CD4-positive, alpha-beta memory T cell (primary cell): ENCODE results near the gene PSG7. TPM values are rescaled to one million over a fixed set of nuclear protein-coding genes. Genes with fewer than 3 reads are reported as not detected.
A peak's percentile ranks its signal among the peaks of the same experiment; 100 is the strongest.
"Not testable (repeated sequence)": the region's sequence is repeated elsewhere in the genome, so short reads cannot be mapped to it uniquely, and the experiment has no call there.

Experiments
- CTCF ChIA-PET: fragments of 350-600 bp; sonication (Branson Sonifier 250); formaldehyde crosslinking; loops from one replicate; lab custom pipeline; 2021; ENCODE audit warnings: inconsistent platforms; ENCODE audit not compliant: partially characterized antibody; lab: Charles Lee
- POLR2A ChIA-PET: fragments of 350-600 bp; sonication (Branson Sonifier 250); formaldehyde crosslinking; loops from one replicate; lab custom pipeline; 2021; ENCODE audit not compliant: partially characterized antibody; lab: Charles Lee
- DNase-seq, 5 donors: peaks; one replicate each; pipeline versions ENCODE4 v3.0.0 to v3.0.0-alpha.2; 2020 to 2022; ENCODE audit warnings: mixed read lengths in 1 of 5
- H3K27ac ChIP-seq: one replicate; pipeline ENCODE4 v1.7.0; 2013; ENCODE audit warnings: low read depth, low read length
- H3K27me3 ChIP-seq: 2 replicates; pipeline ENCODE4 v1.7.0; 2013; ENCODE audit warnings: mild to moderate bottlenecking, low read length, moderate library complexity; ENCODE audit not compliant: insufficient read depth
- H3K36me3 ChIP-seq: 2 replicates; pipeline ENCODE4 v1.7.0; 2013; ENCODE audit warnings: mild to moderate bottlenecking, low read length, moderate library complexity; ENCODE audit not compliant: insufficient read depth
- H3K4me1 ChIP-seq: 2 replicates; pipeline ENCODE4 v1.7.0; 2013; ENCODE audit warnings: mild to moderate bottlenecking, low read length, moderate library complexity; ENCODE audit not compliant: insufficient read depth
- H3K4me3 ChIP-seq, 2 donors: one replicate each; pipeline ENCODE4 v1.7.0; 2013; ENCODE audit warnings: low read length in 2 of 2, mild to moderate bottlenecking in 1 of 2
- H3K9me3 ChIP-seq, 2 donors: one replicate each; pipeline ENCODE4 v1.7.0; 2013; ENCODE audit warnings: low read length in 2 of 2, control low read depth in 1 of 2; ENCODE audit not compliant: control insufficient read depth in 1 of 2
- H3K27ac Mint-ChIP-seq, 7 donors: one replicate each; pipeline ENCODE4 v1.8.0; 2020 to 2021; ENCODE audit warnings: mixed read lengths in 7 of 7, mild to moderate bottlenecking in 6 of 7, inconsistent platforms in 3 of 7, moderate library complexity in 3 of 7
- H3K27me3 Mint-ChIP-seq, 2 donors: one replicate each; pipeline ENCODE4 v1.8.0; 2020 to 2021; ENCODE audit warnings: mixed read lengths in 2 of 2
- H3K36me3 Mint-ChIP-seq, 2 donors: one replicate each; pipeline ENCODE4 v1.8.0; 2020 to 2021; ENCODE audit warnings: mixed read lengths in 2 of 2, inconsistent platforms in 1 of 2, mild to moderate bottlenecking in 1 of 2
- H3K4me1 Mint-ChIP-seq, 4 donors: one replicate each; pipeline ENCODE4 v1.8.0; 2020 to 2021; ENCODE audit warnings: mixed read lengths in 4 of 4, mild to moderate bottlenecking in 1 of 4
- H3K4me3 Mint-ChIP-seq, 8 donors: one replicate each; pipeline ENCODE4 v1.8.0; 2020 to 2021; ENCODE audit warnings: mixed read lengths in 8 of 8, mild to moderate bottlenecking in 7 of 8, moderate library complexity in 6 of 8, inconsistent platforms in 3 of 8
- H3K9me3 Mint-ChIP-seq, 8 donors: one replicate each; pipeline ENCODE4 v1.8.0; 2020 to 2021; ENCODE audit warnings: mixed read lengths in 8 of 8, mild to moderate bottlenecking in 5 of 8, inconsistent platforms in 3 of 8, moderate library complexity in 1 of 8
- intact Hi-C: fragments of 100-400 bp; cut with micrococcal nuclease; formaldehyde crosslinking; loops from one replicate; pipeline ENCODE4 v1.15.1; 2023
- polyA plus RNA-seq, 2 donors: library from polyadenylated mRNA; unstranded; fragments of 300-500 nt; fragmentation: Illumina TruSeq; gene quantifications; one replicate each; pipeline ENCODE4 v1.2.3, GENCODE V29; 2021
- total RNA-seq, 2 experiments: library from RNA; stranded (reverse); gene quantifications; one replicate each; pipeline ENCODE4 v1.2.3, GENCODE V29; 2021

The PSG7 gene
- total and polyA plus RNA-seq, 4 experiments from 2014 or later: not detected

DNA sequence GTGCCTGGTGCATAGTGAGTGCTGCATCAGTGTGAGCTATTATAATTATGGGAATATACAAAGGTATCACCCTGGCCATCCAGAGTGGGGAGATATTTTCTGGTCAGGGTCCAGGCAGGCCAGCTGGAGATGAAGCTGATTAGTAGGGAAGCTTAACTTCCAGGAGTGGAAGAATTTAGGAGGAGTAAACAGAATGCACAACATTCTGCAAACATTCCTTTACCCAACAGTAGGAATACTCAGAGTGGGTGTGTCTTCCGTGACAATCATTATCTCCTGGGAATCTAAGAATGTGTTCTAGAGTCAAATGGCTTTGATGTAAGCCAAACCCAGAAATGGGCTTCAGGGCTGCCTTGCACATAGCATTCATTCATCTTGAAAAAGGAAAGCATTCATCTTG lies 38.4 kb downstream of the PSG7 start:
- DNase-seq, H3K4me1 Mint-ChIP-seq, CTCF ChIA-PET, intact Hi-C loops, H3K4me1 ChIP-seq, H3K36me3 ChIP-seq, H3K9me3 ChIP-seq, POLR2A ChIA-PET, H3K27ac ChIP-seq, H3K27ac Mint-ChIP-seq, H3K36me3 Mint-ChIP-seq, H3K4me3 Mint-ChIP-seq, H3K27me3 ChIP-seq, H3K4me3 ChIP-seq: not testable (repeated sequence)
- Mint-ChIP-seq H3K9me3 (peaks cover 0 to 32% (median 8%) of the 10 kb centered on the region in 8 donors), H3K27me3 (peaks cover 9 to 13% of the 10 kb centered on the region in 2 donors)

DNA sequence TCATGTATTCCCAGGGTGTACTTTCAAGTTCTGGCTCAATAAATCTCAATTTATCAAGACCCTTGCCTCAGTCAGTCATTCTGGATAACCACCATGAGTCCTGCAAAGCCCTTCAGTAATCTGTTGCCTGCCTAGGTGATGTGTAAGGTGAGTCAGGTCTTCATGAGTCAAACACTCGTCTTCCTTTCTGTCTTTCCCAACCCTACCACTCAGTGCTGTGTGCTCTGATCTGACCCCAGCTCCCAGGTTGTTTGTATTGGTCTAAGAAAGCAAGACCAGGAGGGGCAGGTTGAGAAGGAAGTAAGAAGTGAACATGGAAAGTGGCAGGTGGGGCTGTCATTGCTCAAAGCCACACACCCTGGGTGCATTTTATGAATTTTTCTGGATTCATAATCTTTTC lies 39.3 kb downstream of the PSG7 start:
- peaks cover 2 to 40% (median 13%) of the 10 kb centered on the region in 8 donors for H3K9me3 Mint-ChIP-seq
- H3K4me1 ChIP-seq, H3K4me3 ChIP-seq, H3K9me3 ChIP-seq, intact Hi-C loops, H3K36me3 ChIP-seq, H3K27ac ChIP-seq, CTCF ChIA-PET, H3K4me1 Mint-ChIP-seq, DNase-seq, H3K4me3 Mint-ChIP-seq, POLR2A ChIA-PET, H3K36me3 Mint-ChIP-seq, H3K27me3 ChIP-seq, H3K27ac Mint-ChIP-seq: not testable (repeated sequence)
- peaks cover 7 to 13% of the 10 kb centered on the region in 2 donors for H3K27me3 Mint-ChIP-seq

DNA sequence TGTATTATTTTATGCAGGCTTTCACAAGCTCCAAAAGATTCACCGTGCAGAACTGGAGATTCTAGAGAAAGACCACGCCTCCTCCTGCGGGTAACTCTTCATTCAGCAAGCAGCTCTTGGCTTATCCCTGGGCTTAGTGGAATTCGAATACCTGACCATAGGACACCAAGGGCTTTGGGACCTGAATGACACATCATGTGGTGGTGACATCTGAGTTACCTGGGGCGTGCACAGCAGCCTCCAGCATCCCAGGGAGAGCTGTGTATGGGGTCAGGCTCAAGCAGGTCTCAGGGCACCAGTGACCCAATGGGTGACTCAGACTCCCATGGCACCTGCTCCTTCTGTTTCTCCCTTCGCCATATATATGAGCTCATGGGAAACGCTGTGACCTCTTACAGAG lies 46.6 kb downstream of the PSG7 start:
- H3K4me3 ChIP-seq, H3K4me1 ChIP-seq, H3K36me3 ChIP-seq, H3K27ac Mint-ChIP-seq, DNase-seq, H3K9me3 ChIP-seq, CTCF ChIA-PET, H3K4me3 Mint-ChIP-seq, H3K27ac ChIP-seq, intact Hi-C loops, POLR2A ChIA-PET, H3K4me1 Mint-ChIP-seq, H3K27me3 ChIP-seq, H3K36me3 Mint-ChIP-seq: not testable (repeated sequence)
- Mint-ChIP-seq H3K27me3 (peaks cover 4 to 13% of the 10 kb centered on the region in 2 donors), H3K9me3 (peaks cover 6 to 40% (median 24%) of the 10 kb centered on the region in 8 donors)

DNA sequence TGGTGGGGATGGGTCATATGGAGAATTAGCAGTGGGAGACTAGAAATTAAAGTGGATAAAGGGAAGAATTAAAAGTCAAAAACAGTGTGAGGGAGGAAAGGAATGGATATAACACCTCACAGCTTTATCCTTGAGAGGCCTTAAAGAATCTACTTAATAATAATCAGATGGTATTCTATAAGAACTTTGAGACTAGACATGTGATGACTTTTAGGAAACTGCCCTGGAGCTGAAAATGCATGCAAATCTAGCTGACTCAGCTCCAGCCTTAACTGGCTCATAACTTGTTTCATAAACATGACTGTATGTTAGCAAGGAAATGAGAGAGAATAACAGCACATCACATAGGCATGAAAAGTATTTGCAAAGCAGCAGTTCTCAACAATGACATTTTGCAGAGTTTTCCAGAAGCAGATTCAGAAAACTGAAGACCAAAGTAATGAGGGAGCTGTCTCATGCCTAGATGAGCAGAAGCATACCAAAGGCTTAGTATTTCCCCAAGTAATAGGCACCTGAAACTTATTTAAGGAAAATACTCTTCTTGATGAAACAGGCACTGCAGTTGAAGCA lies 49.0 kb downstream of the PSG7 start:
- H3K27ac Mint-ChIP-seq, H3K4me3 Mint-ChIP-seq, H3K27ac ChIP-seq, H3K9me3 ChIP-seq, H3K4me1 Mint-ChIP-seq, H3K36me3 ChIP-seq, intact Hi-C loops, H3K36me3 Mint-ChIP-seq, H3K27me3 ChIP-seq, POLR2A ChIA-PET, CTCF ChIA-PET, DNase-seq, H3K4me1 ChIP-seq, H3K4me3 ChIP-seq: not testable (repeated sequence)
- Mint-ChIP-seq H3K27me3 (peaks cover 15 to 23% of the 10 kb centered on the region in 2 donors), H3K9me3 (peaks cover 2 to 26% (median 15%) of the 10 kb centered on the region in 8 donors)

DNA sequence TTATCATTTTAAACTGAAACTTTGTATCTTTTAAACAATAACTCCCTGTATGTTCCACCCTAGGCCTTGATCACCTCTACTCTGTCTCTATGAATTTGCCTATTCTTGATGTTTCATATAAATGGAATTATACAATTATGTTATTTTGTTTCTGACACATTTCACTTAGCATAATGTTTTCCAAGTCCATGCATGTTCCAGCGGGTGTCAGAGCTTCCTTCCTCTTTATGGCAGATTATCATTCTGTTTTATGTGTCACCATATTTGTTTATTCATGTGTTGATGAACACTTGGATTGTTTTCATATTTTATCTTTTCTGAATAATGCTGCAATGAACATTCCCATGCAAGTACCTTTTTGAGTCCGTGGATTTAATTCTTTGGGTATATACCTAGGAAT lies 54.3 kb downstream of the PSG7 start:
- H3K27me3 Mint-ChIP-seq: peaks cover 22 to 27% of the 10 kb centered on the region in 2 donors
- H3K4me1 Mint-ChIP-seq, POLR2A ChIA-PET, H3K27ac Mint-ChIP-seq, DNase-seq, H3K27ac ChIP-seq, H3K4me1 ChIP-seq, CTCF ChIA-PET, H3K36me3 Mint-ChIP-seq, H3K9me3 ChIP-seq, intact Hi-C loops, H3K36me3 ChIP-seq, H3K27me3 ChIP-seq, H3K4me3 Mint-ChIP-seq, H3K9me3 Mint-ChIP-seq, H3K4me3 ChIP-seq: not testable (repeated sequence)

DNA sequence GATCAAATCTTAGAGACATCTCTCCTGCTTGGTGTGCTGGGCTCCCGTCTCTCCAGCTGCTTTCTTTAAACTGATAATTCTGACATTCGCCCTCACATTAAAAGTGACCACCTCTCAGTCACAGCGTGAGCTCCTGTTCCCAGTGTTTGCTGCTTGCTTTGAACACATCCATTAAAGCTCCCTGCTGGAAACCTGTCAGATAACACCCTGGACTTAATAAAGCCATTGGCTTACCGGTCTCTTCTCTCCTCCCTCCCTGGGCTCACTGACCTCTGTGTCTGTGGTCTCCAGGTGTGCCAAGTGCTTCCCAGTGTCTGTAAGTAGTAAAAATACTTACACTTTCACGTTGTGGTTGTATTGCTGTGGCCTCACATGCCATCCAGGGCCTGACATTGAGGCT lies 55.0 kb downstream of the PSG7 start:
- peak overlapping the region in 1 of 7 donors; percentile 68 for H3K27ac Mint-ChIP-seq
- H3K4me3 Mint-ChIP-seq, intact Hi-C loops, H3K9me3 Mint-ChIP-seq, H3K4me1 ChIP-seq, H3K36me3 Mint-ChIP-seq, H3K27ac ChIP-seq, H3K36me3 ChIP-seq, CTCF ChIA-PET, H3K9me3 ChIP-seq, H3K27me3 ChIP-seq, POLR2A ChIA-PET, DNase-seq, H3K4me3 ChIP-seq, H3K4me1 Mint-ChIP-seq: not testable (repeated sequence)
- peaks cover 22 to 25% of the 10 kb centered on the region in 2 donors for H3K27me3 Mint-ChIP-seq

DNA sequence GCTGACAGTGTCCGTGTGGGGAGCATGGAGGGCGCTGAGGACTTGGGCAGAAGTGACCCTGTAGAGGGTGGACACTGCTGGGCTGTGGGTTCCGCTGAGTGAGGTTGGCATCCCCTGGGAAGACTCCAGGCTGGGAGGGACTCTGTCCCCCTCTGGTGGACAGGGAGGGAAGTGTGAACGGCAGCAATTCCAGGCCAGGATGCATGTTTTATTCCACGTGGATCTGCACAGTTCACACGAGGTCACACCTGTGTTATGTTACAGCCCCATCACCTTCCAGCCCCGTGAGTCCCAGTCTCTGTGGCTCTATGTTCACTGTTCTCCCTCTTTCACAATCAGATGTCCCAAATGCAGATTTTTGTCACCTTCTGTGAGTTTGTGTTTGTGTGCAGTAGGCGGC lies 55.7 kb downstream of the PSG7 start:
- H3K27me3 Mint-ChIP-seq: peaks cover 20 to 22% of the 10 kb centered on the region in 2 donors
- POLR2A ChIA-PET, CTCF ChIA-PET: not testable (repeated sequence)

DNA sequence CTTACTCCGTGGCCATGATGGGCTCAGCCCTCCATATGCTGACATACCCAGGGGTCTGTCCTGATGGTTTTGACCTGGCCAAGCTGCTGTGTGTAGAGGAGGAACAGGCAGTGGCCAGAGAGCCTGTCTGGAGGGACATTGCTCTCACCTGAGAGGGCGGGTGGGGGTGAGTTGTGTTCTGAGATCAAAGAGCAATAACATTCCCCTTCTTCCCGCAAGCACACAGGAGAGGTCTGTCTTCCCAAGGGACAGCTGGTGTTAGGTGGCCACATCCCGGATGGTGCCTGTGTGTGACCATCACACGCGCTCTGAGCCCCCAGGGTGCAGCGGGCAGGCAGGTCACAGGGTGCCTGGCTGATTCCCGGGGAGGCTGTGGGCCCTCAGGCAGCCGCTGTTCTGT lies 56.4 kb downstream of the PSG7 start:
- DNase-seq, H3K27ac Mint-ChIP-seq, POLR2A ChIA-PET, H3K9me3 Mint-ChIP-seq, H3K4me3 Mint-ChIP-seq, H3K36me3 ChIP-seq, intact Hi-C loops, H3K4me3 ChIP-seq, H3K4me1 Mint-ChIP-seq, H3K27ac ChIP-seq, H3K36me3 Mint-ChIP-seq, CTCF ChIA-PET, H3K4me1 ChIP-seq, H3K27me3 ChIP-seq, H3K9me3 ChIP-seq: not testable (repeated sequence)
- H3K27me3 Mint-ChIP-seq: peaks cover 18 to 21% of the 10 kb centered on the region in 2 donors

More for the DNA sequence above, 55.7 kb downstream of the PSG7 start:
- H3K27ac Mint-ChIP-seq, H3K36me3 ChIP-seq, H3K27ac ChIP-seq, H3K27me3 ChIP-seq, DNase-seq, H3K9me3 Mint-ChIP-seq, H3K9me3 ChIP-seq, H3K36me3 Mint-ChIP-seq, intact Hi-C loops, H3K4me1 ChIP-seq, H3K4me3 ChIP-seq, H3K4me1 Mint-ChIP-seq: not testable (repeated sequence)
- peak overlapping the region in 1 of 8 donors; percentile 22 for H3K4me3 Mint-ChIP-seq
